Activated CD4-positive, alpha-beta T cell treated with anti-CD3 and anti-CD28 coated beads, Interleukin-2, amount 50 U/mL, for 1 hour (primary cell): ENCODE results near the gene MAP7.
"Not testable (repeated sequence)": the region's sequence is repeated elsewhere in the genome, so short reads cannot be mapped to it uniquely, and the experiment has no call there.

Source experiments
- DNase-seq: peaks from one replicate; pipeline ENCODE4 v3.0.0-alpha.2; 2020

The MAP7 gene

DNA sequence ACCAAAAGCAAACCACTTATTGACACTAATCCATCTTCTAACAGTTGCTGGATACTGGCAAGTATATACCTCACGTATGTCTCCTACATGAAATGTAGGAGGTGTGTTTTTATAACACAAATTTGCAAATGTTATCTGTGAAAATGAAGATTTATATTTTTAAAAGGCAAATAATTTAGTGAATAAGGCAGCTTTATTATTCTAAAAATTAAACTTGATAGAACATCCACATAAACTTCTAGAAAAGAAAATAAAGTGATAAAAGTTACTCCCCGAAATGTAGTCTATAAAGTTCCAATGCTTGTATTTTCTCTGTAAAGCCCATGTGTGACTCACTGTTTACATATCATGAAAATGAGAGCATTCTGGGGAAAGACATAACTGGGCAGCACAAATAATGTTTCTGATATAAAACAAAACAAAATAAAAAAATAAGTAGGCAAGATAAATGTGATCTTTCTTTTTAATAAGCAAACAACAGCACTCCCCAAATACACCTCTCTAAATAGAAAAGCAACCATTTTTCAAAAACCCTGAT, 84.4 kb downstream of the MAP7 start:
- no peak for DNase-seq

DNA sequence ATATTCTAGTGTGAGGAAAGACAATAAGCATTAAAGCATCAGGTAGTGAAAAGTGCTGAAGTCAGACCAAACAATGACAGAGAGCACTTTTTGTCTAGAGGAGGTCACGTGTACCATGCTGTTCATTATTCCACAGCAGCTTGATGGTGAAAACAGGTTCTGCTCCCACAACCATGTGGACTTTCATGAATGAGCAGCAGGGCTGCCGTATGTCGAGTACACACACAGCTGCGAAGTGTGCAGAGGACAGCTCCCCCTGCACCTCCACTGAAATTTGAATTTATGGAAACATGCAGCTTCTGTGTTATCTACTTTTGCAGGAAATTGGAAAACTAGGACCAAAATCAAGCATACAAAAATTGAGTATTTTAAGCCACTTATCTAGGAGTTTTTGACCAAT, 85.3 kb downstream of the MAP7 start:
- DNase-seq, result no peak

DNA sequence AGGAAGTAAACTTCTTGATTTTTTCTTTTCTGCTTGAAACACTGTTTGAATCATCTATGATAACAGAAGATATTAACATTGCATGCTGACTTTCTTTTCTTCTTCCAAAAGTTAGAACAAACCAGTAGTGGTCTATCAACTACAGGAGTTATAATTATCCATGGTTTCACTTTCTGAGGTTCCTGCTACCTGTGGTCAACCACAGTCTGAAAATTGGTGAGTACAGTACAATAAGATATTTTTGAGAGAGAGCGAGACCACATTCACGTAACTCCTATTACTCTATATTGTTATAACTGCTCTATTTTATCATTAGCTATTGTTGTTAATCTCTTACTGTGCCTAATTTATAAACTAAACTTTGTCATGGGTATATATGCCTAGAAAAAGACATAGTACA, 86.1 kb downstream of the MAP7 start:
- no peak for DNase-seq

DNA sequence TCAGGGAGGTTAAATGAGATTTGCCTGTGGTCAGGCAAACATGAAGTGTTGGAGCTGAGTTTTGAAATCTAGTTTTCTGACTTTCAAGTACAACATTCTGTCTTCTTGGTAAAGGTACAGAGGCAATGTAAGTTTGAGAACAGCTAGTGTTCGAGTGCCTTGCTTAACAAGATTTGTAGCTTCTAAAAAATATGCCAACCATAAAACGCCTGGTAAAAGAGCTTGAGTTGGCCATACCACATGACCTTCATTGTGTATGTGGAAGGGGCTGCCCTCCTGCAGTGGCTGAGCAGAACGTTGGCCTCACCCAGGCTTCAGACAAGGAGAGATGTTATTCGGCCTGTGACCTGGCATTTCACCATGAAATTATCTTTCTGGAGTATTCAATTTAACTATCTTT, 86.5 kb downstream of the MAP7 start:
- DNase-seq, result no peak

DNA sequence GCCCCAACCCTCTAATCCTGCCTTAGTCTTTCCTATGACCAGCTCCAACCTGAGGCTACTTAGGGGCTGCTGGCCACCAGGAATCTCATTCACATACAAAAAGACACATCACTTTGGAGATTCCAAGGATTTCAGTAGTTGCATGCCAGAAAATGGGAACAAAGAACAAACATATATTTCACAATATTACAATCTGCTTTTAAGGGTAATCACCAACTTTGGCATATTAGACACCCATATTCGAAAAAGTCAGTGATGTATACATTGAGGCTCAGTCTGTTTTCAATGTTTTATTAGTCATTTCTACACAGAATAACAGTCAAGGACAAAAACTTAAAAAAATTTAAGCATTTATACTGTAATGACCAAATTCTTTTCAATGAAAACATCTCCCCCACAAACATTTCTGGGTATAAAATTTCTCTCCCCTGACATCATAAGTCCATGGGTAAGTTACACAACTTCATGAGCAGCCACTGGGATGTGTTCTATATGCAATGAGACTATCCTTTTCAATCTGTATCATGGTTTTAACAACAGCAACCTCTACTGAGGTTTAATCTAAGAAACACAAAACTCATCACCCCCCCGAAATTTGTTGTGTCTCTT, 103.5 kb downstream of the MAP7 start:
- DNase-seq, result no peak

DNA sequence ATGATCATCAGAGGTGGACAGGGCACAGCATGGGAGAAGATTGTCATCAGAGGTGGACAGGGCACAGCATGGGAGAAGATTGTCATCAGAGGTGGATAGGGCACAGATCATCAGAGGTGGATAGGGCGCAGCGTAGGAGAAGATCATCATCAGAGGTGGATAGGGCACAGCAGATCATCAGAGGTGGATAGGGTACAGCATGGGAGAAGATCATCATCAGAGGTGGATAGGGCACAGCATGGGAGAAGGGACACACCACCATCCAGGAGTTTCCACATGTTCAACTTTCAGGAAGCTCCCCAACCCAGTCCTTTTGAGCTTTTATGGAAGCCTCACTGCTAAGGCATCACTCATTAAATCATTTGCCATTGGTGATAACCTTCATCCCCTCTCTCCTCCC, 104.1 kb downstream of the MAP7 start:
- no peak for DNase-seq

DNA sequence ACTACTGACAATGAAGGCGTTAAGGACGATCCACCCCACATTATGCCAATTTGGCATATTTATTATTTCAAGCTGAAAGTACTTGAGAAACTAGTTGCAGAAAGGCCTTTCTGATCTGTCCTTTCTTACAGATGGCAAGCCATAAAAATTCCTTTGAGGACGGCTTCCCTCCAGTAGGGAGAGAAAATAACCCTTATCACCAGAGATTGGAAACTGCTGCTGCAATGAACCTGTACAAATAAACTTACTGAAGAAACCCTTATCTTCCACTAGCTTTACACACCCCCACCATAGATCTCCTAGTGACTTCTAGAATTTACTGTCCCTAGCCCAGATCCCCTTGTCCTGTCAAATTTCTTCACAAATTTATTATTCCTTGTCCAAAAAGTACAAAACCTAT, 105.2 kb downstream of the MAP7 start:
- DNase-seq, result no peak

DNA sequence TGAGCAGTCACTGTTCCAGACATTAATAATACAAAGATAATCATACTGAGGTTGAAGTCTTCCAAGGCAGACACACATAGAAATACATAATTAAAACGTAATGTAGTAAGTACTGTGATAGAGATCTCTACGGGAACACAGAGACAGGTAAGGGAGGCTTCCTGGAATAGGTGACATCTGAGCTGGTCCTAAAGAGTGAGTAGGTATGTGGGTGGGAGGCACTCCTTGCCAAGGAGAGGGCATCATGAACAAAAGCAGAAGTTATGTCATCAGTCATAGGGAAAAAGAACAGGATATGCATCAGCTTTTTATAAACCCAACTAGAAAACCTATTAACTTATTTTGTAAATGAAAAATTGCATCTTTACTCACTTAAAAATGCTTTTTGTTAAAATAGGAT, 110.0 kb downstream of the MAP7 start:
- DNase-seq, result no peak

DNA sequence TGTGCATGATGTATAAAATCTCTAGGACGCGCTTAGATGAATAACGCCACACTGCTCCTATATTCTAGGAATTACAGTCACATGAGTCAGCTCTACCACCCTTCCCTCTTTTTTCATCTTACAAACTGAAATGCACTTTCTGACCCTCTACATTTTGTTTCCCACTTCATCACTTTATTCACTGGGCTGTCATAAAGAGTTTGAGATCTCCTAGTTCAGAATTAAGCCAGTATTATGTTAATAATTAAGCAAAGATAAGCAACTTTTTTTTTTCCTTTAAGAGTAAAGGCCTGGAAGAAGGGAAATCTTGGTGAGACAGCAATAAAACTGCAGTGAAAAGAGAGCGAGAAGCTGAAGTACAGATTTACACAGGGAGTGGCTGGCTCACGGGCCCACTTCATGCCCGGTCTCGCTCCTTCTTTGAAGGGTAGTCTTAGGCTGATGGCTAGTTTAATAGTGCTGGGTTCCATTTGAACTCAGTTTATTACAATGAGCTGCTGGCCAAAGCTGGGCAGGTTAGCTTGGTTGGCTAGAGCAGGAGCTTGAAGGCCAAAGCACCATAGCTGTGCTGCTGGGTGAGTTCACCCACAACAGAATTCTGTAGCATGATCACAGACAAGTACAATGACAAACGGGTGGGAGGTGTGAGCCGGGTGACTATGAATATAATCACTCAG, 110.6 kb downstream of the MAP7 start:
- no peak for DNase-seq

DNA sequence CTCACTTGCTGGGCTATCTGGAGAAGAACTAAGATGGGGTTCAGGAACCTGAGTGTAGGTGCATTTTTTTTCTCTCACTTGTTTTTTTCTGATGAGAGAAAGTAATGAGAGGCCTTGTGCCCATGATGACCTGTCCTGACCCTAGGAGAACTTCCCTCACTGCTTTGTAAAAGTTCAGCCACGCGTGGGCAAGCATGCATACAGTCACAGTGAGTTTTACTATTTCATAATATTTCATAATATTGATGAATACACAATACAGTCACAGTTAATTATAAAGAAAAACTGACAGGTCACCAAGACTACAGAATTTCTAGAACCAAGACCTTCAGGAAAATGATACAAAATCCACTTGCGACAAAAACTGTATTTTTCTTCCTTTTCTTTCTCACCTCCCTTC, 111.8 kb downstream of the MAP7 start:
- DNase-seq, result no peak

DNA sequence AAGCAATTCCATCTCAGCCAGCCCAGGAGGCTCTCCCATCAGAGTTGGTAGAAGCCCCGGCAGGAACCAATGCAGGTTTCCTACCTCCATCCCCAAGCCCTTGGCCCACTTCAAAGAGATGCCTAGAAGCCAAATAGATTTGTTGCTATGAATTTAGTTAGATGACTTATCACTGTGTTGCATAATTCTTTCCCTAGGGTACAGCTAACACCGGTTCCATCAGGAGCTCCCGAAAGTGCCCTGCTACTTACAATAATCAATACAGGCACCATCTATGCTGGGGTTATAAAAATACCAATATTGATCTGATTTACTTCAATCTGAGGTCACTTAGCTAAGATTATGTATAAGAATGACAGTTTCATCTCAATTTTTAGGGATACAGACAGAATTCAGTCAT, 113.0 kb downstream of the MAP7 start:
- DNase-seq, result no peak

DNA sequence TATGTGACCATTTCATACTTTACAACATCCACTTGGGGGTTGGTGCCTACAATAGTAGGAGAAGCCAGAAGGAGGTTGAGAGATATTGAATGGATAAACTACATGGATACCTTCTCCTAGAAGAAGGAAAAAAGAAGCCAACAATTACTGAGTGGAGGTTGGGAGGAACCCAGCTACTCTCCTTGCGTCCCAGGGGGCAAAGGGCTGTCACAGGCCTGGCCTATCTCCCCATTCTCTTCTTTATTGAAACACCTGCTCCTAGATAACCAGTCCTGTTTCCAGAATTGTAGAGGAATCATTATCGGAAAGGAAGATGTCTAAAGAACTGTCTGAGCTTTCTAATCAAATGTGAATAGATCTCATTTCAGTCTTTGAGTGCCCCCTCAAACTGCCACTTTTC, 115.1 kb downstream of the MAP7 start:
- no peak for DNase-seq

DNA sequence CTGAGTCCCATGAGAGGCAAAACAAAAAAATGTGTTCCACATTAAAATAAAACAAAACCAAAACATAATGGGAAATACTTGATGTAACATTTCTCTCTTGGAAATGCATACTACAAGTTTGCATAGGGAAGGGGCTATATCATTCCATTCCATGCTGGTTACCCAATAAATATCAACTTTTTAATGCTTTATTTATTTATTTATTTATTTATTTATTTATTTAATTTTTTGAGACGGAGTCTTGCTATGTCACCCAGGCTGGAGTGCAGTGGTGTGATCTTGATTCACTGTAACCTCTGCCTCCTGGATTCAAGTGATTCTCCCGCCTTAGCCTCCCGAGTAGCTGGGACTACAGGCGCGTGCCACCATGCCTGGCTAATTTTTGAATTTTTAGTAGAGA, 118.9 kb downstream of the MAP7 start:
- DNase-seq, result not testable (repeated sequence)

DNA sequence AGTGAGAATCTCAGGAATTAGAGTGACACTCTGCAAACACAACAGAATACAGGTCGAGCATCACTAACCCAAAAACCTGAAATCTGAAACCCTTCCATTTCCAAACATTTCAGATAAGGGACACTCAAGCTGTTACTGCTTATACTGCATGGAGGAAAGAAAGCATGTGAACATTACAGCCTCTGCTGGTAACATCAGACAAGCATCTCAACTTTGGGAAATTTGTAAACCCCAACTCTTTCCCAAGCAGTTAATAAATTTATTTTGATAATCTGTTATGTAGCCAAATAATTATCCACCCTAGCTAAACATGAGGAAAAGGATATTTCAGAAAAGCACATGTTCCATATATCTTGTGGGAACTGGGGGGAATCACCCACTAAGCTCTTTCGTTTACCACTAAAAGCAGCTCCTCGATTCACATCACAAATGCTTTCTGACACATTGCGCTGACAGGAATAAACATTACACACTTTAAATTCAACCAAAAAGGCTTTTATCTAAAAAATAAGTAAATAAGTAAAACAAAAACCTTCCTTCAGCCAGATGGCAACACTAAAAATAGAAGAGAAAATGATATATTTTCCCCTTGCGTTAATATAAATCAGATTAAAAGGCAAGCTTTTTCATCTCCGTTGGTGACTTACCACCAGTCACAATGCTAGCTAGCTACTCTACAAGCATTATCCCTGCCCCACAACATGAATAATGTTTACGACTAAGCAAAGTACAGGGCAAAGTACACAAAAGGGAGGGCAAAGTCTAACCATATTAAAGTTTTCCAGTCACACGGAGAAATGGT, 120.8 kb downstream of the MAP7 start:
- no peak for DNase-seq

DNA sequence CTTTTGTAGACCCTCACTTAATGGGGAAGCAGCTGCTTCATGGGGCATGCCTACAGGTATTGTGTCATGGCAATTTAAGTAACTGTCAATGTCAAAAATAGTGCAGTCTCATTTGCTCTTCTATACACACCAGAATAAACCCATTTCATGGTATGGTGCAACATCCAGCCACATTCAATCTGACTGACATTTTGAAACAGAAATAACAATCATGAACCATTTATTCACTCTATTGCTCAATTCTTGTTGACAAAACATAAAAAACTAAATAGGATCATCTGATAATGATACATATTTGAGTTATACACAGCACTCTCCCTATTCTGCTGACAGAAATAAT, 122.9 kb downstream of the MAP7 start:
- DNase-seq, result no peak

DNA sequence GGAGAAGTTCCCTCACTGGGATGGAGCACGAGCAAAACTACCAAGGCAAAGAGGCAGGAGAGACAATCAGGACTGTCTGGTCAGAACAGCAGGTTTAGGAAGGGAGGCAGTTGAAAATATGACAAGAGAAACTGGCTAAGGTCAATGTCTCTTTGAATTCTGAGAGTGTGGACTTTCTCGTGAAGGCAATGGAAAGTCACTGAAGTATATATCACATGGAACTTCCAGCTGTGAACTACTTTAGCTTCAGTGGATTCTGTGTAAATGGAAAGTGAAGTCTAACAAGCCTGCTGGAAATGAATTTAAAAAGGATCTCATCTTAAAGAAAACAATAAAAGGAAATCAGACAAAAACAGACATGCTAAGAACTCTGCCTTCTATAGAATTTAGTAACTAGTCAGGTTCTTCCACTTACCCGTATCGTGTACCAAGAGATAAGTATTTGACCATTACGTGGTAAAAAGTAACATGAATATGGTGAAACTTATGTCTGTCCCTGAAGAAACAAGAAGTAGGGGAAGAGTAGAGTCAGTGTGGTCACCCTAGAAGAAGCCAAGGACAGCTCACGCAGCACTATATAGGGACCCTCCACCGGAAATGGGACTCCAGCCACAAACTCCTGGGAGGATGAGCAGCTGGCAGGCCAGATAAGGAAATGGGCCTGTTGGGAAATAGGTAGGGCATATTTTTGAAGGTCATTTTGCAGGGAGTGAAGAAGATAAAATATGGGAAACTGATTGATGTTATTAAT, 123.4 kb downstream of the MAP7 start:
- DNase-seq, result no peak

DNA sequence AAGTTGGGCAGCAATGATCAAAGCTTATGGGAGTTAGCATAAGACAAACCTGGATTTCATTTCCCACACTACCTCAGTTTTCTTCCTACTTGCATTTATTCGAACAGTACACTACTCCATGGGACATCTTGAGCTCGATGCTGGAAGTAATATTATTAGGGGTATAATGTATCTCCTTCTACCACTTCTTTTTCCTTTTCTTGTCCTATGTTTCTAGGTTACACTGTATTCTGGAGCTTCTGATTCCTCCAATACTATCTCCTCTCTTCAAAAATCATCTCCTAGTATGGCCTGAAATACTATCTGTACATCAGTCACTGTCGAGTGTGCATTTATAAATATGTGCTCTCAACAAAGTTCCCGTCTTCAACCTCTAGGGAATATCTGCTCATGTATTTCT, 124.4 kb downstream of the MAP7 start:
- DNase-seq, result no peak

DNA sequence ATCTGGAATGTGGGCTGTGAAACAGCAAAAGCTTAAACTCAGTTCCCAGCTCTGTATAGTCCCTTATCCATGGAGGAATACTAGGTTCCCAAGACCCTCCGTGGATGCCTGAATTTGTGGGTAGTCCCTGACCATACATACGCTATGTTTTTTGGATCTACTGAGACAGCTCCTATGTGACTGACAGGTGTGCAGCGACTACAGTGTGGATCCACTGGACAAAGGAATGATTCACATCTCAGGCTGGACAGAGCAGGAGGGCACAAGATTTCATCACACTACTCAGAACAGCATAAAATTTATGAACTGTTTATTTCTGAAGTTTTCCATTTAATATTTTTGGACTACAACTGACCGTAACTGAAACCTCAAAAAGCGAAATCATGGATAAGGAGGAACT, 125.3 kb downstream of the MAP7 start:
- no peak for DNase-seq

DNA sequence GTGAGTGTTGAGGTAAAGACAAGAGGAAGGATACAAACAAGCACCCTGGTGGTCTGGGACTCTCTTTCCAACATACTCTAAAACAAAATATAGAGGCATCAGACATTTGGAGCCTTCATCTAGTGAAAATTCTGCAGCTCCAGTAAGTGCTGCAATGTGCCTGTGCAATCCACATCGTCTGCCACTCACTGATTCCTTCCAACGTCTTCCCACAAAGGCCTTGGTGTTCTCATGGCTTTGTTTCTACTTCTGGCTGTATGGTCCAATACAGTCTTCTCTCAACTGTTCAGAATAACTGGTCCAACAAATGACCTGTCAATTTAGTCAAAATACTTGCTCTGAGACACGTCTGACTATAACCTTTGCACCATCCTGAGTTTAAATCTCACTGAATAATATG, 125.8 kb downstream of the MAP7 start:
- DNase-seq, result no peak

DNA sequence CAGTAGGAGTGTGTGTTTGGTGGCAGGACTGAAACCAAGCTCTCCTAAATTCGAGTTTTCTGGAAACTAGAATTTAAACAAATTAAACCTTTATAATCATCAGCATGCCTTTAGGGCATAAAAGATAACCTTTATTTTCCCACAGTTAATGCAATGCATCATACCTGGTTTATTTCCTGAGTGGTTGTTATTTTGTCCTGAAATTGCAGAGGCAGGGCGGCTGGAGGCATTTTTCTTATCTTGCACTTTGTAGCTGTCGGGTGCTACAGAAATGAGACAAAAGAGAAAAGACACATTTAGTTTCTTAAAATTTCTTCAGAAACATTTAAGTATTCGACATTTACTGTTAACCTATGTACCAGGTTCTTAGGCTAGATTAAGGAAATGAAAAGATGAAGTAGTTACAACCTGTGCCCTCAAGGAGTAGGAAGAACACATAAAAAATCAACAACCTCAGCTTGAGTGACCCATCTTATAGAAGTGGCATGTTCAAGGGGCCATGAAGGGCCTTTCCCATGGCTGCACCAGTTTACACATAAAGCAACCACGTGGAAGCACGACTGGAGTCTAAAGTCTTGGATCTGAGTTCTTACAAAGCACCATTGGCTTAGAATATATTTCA, 128.6 kb downstream of the MAP7 start:
- no peak for DNase-seq

DNA sequence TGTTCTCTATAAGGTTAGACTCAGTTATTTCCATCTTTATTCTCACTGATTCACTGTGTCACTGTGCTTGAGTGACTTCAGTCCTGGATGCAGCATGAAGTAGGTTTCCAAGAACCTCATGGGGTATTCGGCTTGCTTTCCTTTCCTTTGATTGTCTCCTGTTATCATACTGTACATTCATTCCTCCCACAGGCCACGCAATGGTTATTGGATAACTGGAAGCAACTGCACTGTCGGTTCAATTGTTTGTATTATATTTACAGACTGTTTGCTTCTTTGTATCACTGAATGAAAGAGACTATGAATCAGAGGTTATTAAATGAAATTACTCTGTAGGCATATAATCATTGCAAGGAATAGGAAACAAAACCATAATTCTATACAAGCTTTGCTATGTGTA, 129.4 kb downstream of the MAP7 start:
- DNase-seq, result no peak

DNA sequence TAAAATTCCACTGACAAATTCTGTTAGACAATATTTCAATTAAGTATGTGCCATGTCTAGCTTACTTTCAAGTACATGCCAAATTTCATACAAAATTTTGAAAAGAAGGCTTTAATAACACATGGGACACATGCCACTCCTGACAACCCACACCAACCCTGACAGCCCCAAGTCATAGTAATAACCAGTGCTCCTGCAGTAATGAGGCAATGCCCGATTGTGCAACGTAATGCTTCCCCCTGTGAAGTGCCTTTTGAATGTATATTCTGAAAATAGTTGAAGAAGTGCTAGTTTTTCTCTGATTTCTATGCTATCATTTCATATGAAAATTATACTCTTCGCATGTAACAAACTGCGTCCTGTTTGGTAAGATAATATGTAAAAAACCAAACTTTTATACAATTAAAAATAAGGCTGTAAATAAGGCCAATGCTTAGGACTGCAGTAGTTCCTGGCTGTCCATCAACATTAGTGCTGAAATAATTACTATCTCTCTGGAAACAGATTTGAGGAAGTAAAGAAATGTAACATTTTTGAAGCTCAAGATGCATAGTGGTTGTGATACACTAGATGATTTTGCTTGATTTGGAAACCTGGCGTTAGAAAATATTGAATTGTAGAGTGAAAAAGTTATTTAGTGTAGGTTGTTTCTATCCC, 134.7 kb downstream of the MAP7 start:
- no peak for DNase-seq

DNA sequence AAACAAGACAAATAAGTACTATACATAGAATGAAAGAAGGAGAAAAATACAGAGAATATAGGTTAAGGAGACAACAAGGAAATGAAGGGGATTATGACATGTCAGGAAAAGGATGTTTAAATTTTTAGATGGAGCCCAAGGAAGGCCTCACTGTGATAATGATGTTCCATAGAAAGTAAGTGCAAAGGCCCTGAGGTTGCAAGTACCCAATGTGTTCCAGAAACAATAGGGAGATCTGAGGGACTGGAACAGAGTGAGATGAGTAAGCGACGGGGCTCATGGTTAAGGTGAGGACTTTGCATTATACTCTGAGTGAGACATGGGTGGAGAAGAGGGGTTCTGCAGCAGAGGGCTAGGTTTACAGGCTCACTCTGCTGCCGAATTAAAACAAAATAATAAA, 137.8 kb downstream of the MAP7 start:
- no peak for DNase-seq
